K562 (cell line): ENCODE measurements around the gene AJUBA. TPM values are rescaled to one million over a fixed set of nuclear protein-coding genes. Genes with fewer than 3 reads are reported as not detected.

Experiments used
- ATAC-seq: fragments of 200-7000 bp; cut with Tn5 transposase; 3 replicates; pipeline ENCODE4 v1.9.1; 2020; ENCODE audit warnings: moderate library complexity
- BruUV-seq: library from RNA; stranded (reverse); fragments of 400-500 nt; replicated peaks from 2 replicates; lab custom pipeline; 2021; lab: Mats Ljungman, UMichigan
- CTCF ChIA-PET: fragments of 300-600 bp; formaldehyde crosslinking; extraction: SDS; loops from one replicate; lab custom pipeline; 2021; ENCODE audit warnings: low intra/inter-chr PET ratio; lab: Yijun Ruan, JAX
- POLR2A ChIA-PET: fragments of 300-600, 350-650 bp; sonication (Branson Sonifier 250); formaldehyde crosslinking; extraction: SDS; loops from one replicate; lab custom pipeline; 2021; ENCODE audit warnings: antibody characterized with exemption, inconsistent platforms; lab: Yijun Ruan, JAX
- DNase-seq, 4 experiments: peaks; one replicate each; pipeline versions ENCODE4 v3.0.0 to v3.0.0-alpha.2; 2011 to 2018; ENCODE audit warnings: low spot score in 3 of 4, mixed read lengths in 3 of 4; ENCODE audit errors: extremely low read depth in 1 of 4
- FAIRE-seq: peaks from 2 replicates; lab custom pipeline; 2011; peaks lifted over from hg19 to GRCh38; lab: Jason Lieb, UNC
- H2AFZ ChIP-seq: 2 replicates; pipeline ENCODE4 v1.6.0; 2011; ENCODE audit warnings: low read depth, low read length, control low read depth, inconsistent platforms
- H3K27ac ChIP-seq: fragments of 200-600 bp; 3 replicates; pipeline ENCODE4 v1.8.0; 2011; ENCODE audit warnings: low read depth, mild to moderate bottlenecking, control low read depth, inconsistent platforms, low read length, moderate library complexity, mixed read lengths; ENCODE audit errors: extremely low read depth
- H3K27me3 ChIP-seq, 2 experiments: fragments of 300-600 bp in 1 of 2; 2 replicates in 1 of 2; 3 replicates in 1 of 2; pipeline versions ENCODE4 v1.6.0 to v1.8.0; 2011; ENCODE audit warnings: inconsistent platforms in 2 of 2, low read length in 2 of 2, mild to moderate bottlenecking in 1 of 2, mixed read lengths in 1 of 2, moderate library complexity in 1 of 2; ENCODE audit not compliant: control insufficient read depth in 2 of 2, insufficient read depth in 2 of 2
- H3K36me3 ChIP-seq: fragments of 300-600 bp; 3 replicates; pipeline ENCODE4 v1.8.0; 2011; ENCODE audit warnings: mild to moderate bottlenecking, low read length, inconsistent platforms; ENCODE audit not compliant: control insufficient read depth, insufficient read depth
- H3K4me1 ChIP-seq, 2 experiments: fragments of 200-600 bp in 1 of 2; replicated peaks in 1 of 2; 2 replicates in 1 of 2; 3 replicates in 1 of 2; pipeline versions ENCODE4 v1.5.1 to v1.8.0; 2011; ENCODE audit warnings: inconsistent platforms in 2 of 2, low read length in 2 of 2, mild to moderate bottlenecking in 1 of 2, mixed read lengths in 1 of 2, moderate library complexity in 1 of 2; ENCODE audit not compliant: control insufficient read depth in 2 of 2, insufficient read depth in 2 of 2
- H3K4me2 ChIP-seq: 2 replicates; pipeline ENCODE4 v1.6.1; 2011; ENCODE audit warnings: low read length, control low read depth, inconsistent platforms, mixed read lengths; ENCODE audit not compliant: insufficient read depth
- H3K4me3 ChIP-seq: fragments of 200-600 bp; sonication (generic), shearing (Covaris generic); 2 replicates; pipeline ENCODE4 v1.5.1; 2016; ENCODE audit warnings: control low read depth, inconsistent platforms
- H3K79me2 ChIP-seq: fragments of 200-600 bp; 3 replicates; pipeline ENCODE4 v1.8.0; 2011; ENCODE audit warnings: low read length, inconsistent platforms; ENCODE audit not compliant: control insufficient read depth, insufficient read depth
- H3K9ac ChIP-seq, 2 experiments: 2 replicates each; pipeline versions ENCODE4 v1.6.0 to v1.6.1; 2011; ENCODE audit warnings: low read depth in 2 of 2, low read length in 2 of 2, control low read depth in 1 of 2, inconsistent platforms in 1 of 2, mild to moderate bottlenecking in 1 of 2, mixed read lengths in 1 of 2; ENCODE audit not compliant: insufficient read depth in 1 of 2
- H3K9me1 ChIP-seq: one replicate; pipeline ENCODE4 v1.6.0; 2011; ENCODE audit warnings: inconsistent platforms, mild to moderate bottlenecking, low read length, moderate library complexity; ENCODE audit not compliant: control insufficient read depth, insufficient read depth
- H3K9me3 ChIP-seq: replicated peaks from 2 replicates; pipeline ENCODE4 v1.5.1; 2011; ENCODE audit warnings: low read depth, low read length, inconsistent platforms; ENCODE audit not compliant: control insufficient read depth, insufficient read depth
- H4K20me1 ChIP-seq: replicated peaks from 2 replicates; pipeline ENCODE4 v1.6.1; 2011; ENCODE audit warnings: low read length, inconsistent platforms, mixed read lengths; ENCODE audit not compliant: control insufficient read depth, insufficient read depth
- POLR2A ChIP-seq: fragments of 450-650 bp; conservative IDR thresholded peaks from 2 replicates; pipeline ENCODE4 v1.6.1; 2016
- POLR2AphosphoS2 ChIP-seq: IDR thresholded peaks from 2 replicates; pipeline ENCODE4 v1.6.1; 2012; ENCODE audit warnings: low read length, improper control_type of control experiment
- SRSF7 ChIP-seq: fragments of 200-400 bp; formaldehyde crosslinking; optimal IDR thresholded peaks from 2 replicates; pipeline ENCODE3; 2017; ENCODE audit warnings: mild to moderate bottlenecking, low read depth, low read length
- WGBS: fragments of 100-300 bp; shearing (Covaris generic); methylation state at CpG from one replicate; pipeline ENCODE4 v1.1.6; 2016; ENCODE audit warnings: low coverage, mixed read lengths; ENCODE audit not compliant: insufficient coverage; ENCODE audit errors: missing lambda C conversion rate; 5-methylcytosine and 5-hydroxymethylcytosine counted together
- in situ Hi-C: fragments of 300-500 bp; cut with MboI; formaldehyde crosslinking; loops from 4 replicates; pipeline ENCODE4 v1.15.0; 2018; ENCODE audit warnings: inconsistent platforms, mixed read lengths
- intact Hi-C: fragments of 100-400 bp; cut with micrococcal nuclease; formaldehyde crosslinking; loops from 2 replicates; pipeline ENCODE4 v1.14.2; 2022
- polyA plus RNA-seq, 8 experiments: library from polyadenylated mRNA; depleted of rRNA in 4 of 8; stranded (reverse) in 5 of 8; unstranded in 3 of 8; fragments of >200 nt; fragmentation: Nextera tagmentation in 2 of 8; fragmentation: Illumina TruSeq in 1 of 8; extraction: Ambion mirVana in 2 of 8; extraction: Trizol in 1 of 8; gene quantifications; 2 replicates each; pipeline versions ENCODE4 v1.2.1 to v1.2.3, GENCODE V29; 2011 to 2014; ENCODE audit warnings: inconsistent platforms in 1 of 8, missing spikeins in 1 of 8
- total RNA-seq, 7 experiments: library from RNA; depleted of rRNA in 6 of 7; stranded (reverse); fragments of >200 nt in 6 of 7; fragmentation: Illumina TruSeq in 2 of 7; extraction: Trizol in 2 of 7; gene quantifications; 2 replicates each; pipeline versions ENCODE4 v1.2.1 to v1.2.3, GENCODE V29; 2011 to 2021; ENCODE audit warnings: low replicate concordance in 1 of 7
- TF ChIP-seq, protein P1 (sequence below): sonication (generic); formaldehyde crosslinking; IDR thresholded peaks from 2 replicates; pipeline ENCODE4 v1.9.0; 2022; ENCODE audit warnings: mild to moderate bottlenecking, missing genetic modification reagents

AJUBA gene
- total and polyA plus RNA-seq, 9 of the 15 experiments (the other 6 are each of a cell fraction or from before 2014, with no cell fraction given) = 0.73 to 4.7 (median 2.8) TPM

DNA sequence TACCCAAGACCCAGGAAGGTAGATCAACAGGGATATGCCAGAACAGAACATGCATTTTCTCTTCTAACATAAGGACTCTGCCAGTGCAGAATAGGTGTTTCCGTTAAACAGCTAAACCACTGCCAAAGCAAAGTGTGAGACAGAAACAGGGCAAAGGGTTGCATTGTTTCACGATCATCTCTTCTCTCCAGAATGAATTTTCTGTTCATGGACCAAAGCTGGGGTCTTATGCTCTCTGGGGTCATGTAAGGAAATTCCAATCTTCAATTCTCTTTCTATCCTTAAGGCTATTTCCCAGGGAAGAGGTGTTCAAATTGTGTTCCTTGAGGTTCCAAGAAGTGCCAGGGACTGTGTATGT is 41.4 kb upstream of the AJUBA start:
- no peak overlapping the region for H2AFZ ChIP-seq
- no peaks in the 10 kb centered on the region for H3K27me3 ChIP-seq
- H3K9me1 ChIP-seq = no peaks in the 10 kb centered on the region
- no peak for FAIRE-seq
- H3K79me2 ChIP-seq = peaks cover 3% of the 10 kb centered on the region; the same call in 2 of the 3 replicates
- intact Hi-C loops = no loop called here
- ATAC-seq = no peak
- no peak overlapping the region for H3K9ac ChIP-seq
- H3K27ac ChIP-seq = no peak overlapping the region
- POLR2A ChIA-PET = interaction anchor here (0.6 to 6.6 kb wide), 9 partner anchors 8 to 1292 kb away, joined by 3 to 65 read pairs (median 5); no protein-coding TSS in a partner anchor
- peaks cover 10% of the 10 kb centered on the region; the same call in 1 of the 2 replicates for H4K20me1 ChIP-seq
- DNase-seq = no peak
- TF ChIP-seq SRSF7 (no peak), POLR2A (0 out of 2 replicates have a peak, but pooled peaks have one; percentile 33), POLR2AphosphoS2 (0 out of 2 replicates have a peak, but pooled peaks have one; percentile 45)
- TF ChIP-seq, protein P1, sequence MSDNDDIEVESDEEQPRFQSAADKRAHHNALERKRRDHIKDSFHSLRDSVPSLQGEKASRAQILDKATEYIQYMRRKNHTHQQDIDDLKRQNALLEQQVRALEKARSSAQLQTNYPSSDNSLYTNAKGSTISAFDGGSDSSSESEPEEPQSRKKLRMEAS (CRISPR knock-in tag) = no peak
- H3K4me3 ChIP-seq = no peak overlapping the region
- H3K9me3 ChIP-seq = no peaks in the 10 kb centered on the region
- in situ Hi-C loops = no loop called here
- H3K4me1 ChIP-seq = peaks cover 17 to 41% of the 10 kb centered on the region in 2 experiments; a peak in 4 of 5 replicates
- 91% methylated on average over 2 of the region's 2 CpGs for WGBS
- no TSS peak for BruUV-seq
- no peak overlapping the region for H3K4me2 ChIP-seq
- CTCF ChIA-PET = no interaction called here
- H3K36me3 ChIP-seq = peaks cover 34% of the 10 kb centered on the region
